HepG2 (cell line): Measurements from ENCODE around the gene WWTR1. TPM values are rescaled to one million over a fixed set of nuclear protein-coding genes. Genes with fewer than 3 reads are reported as not detected.

Experiments used
- CEBPB ChIP-seq: IDR thresholded peaks from 2 replicates; pipeline ENCODE4 v1.6.1; 2011; ENCODE audit warnings: low read depth, low read length, improper control_type of control experiment, borderline replicate concordance
- FOSL2 ChIP-seq: sonication (generic); formaldehyde crosslinking; IDR thresholded peaks from 2 replicates; pipeline ENCODE4 v1.4.0; 2020; ENCODE audit warnings: missing genetic modification reagents
- FOXC1 ChIP-seq: sonication (generic); formaldehyde crosslinking; IDR thresholded peaks from 2 replicates; pipeline ENCODE4 v1.8.0; 2022; ENCODE audit warnings: mild to moderate bottlenecking, missing genetic modification reagents, borderline replicate concordance
- FOXP4 ChIP-seq: sonication (generic); formaldehyde crosslinking; IDR thresholded peaks from 2 replicates; pipeline ENCODE4 v1.4.0; 2020; ENCODE audit warnings: missing genetic modification reagents
- HNF4G ChIP-seq, 2 experiments: sonication (generic) in 1 of 2; formaldehyde crosslinking in 1 of 2; IDR thresholded peaks; 2 replicates each; pipeline versions ENCODE4 v1.4.0 to v1.6.1; 2011 to 2020; ENCODE audit warnings: borderline replicate concordance in 2 of 2, low read depth in 2 of 2, mild to moderate bottlenecking in 2 of 2, low read length in 1 of 2, missing genetic modification reagents in 1 of 2, moderate library complexity in 1 of 2
- NCOA5 ChIP-seq: sonication (generic); formaldehyde crosslinking; IDR thresholded peaks from 2 replicates; pipeline ENCODE4 v1.4.0; 2020; ENCODE audit warnings: missing genetic modification reagents
- PRPF4 ChIP-seq: fragments of 200-400 bp; formaldehyde crosslinking; IDR thresholded peaks from 2 replicates; pipeline ENCODE4 v1.6.1; 2016; ENCODE audit warnings: low read length, low read depth; ENCODE audit not compliant: poor library complexity, severe bottlenecking
- RNF219 ChIP-seq: sonication (generic); formaldehyde crosslinking; IDR thresholded peaks from 2 replicates; pipeline ENCODE4 v1.5.0; 2020; ENCODE audit warnings: mild to moderate bottlenecking, missing genetic modification reagents
- TSC22D2 ChIP-seq: sonication (generic); formaldehyde crosslinking; IDR thresholded peaks from 2 replicates; pipeline ENCODE4 v1.5.1; 2020; ENCODE audit warnings: missing genetic modification reagents, mild to moderate bottlenecking, borderline replicate concordance
- YEATS4 ChIP-seq: sonication (generic); formaldehyde crosslinking; IDR thresholded peaks from 2 replicates; pipeline ENCODE4 v1.4.0; 2020; ENCODE audit warnings: missing genetic modification reagents, borderline replicate concordance
- ZBTB10 ChIP-seq: sonication (generic); formaldehyde crosslinking; IDR thresholded peaks from 2 replicates; pipeline ENCODE4 v1.4.0; 2020; ENCODE audit warnings: missing genetic modification reagents, borderline replicate concordance
- ZFY ChIP-seq: sonication (generic); formaldehyde crosslinking; IDR thresholded peaks from 2 replicates; pipeline ENCODE4 v1.4.0; 2020; ENCODE audit warnings: missing genetic modification reagents
- ZNF101 ChIP-seq: sonication (generic); formaldehyde crosslinking; IDR thresholded peaks from 2 replicates; pipeline ENCODE4 v1.4.0; 2020; ENCODE audit warnings: mild to moderate bottlenecking, low read depth, missing genetic modification reagents, borderline replicate concordance
- ZNF18 ChIP-seq: sonication (generic); formaldehyde crosslinking; IDR thresholded peaks from 2 replicates; pipeline ENCODE4 v1.8.0; 2022; ENCODE audit warnings: mild to moderate bottlenecking, missing genetic modification reagents; ENCODE audit not compliant: insufficient replicate concordance
- ZNF331 ChIP-seq: sonication (generic); formaldehyde crosslinking; IDR thresholded peaks from 2 replicates; pipeline ENCODE4 v1.4.0; 2020; ENCODE audit warnings: missing genetic modification reagents
- ZNF350 ChIP-seq: sonication (generic); formaldehyde crosslinking; IDR thresholded peaks from 2 replicates; pipeline ENCODE4 v1.4.0; 2020; ENCODE audit warnings: mild to moderate bottlenecking, low read depth, missing genetic modification reagents, borderline replicate concordance
- ZNF446 ChIP-seq: sonication (generic); formaldehyde crosslinking; IDR thresholded peaks from 2 replicates; pipeline ENCODE4 v1.5.0; 2020; ENCODE audit warnings: mild to moderate bottlenecking, missing genetic modification reagents
- ZNF598 ChIP-seq: sonication (generic); formaldehyde crosslinking; IDR thresholded peaks from 2 replicates; pipeline ENCODE4 v1.5.1; 2020; ENCODE audit warnings: mild to moderate bottlenecking, missing genetic modification reagents, borderline replicate concordance
- ZNF678 ChIP-seq: sonication (generic); formaldehyde crosslinking; IDR thresholded peaks from 2 replicates; pipeline ENCODE4 v1.4.0; 2020; ENCODE audit warnings: mild to moderate bottlenecking, missing genetic modification reagents
- ZNF790 ChIP-seq: sonication (generic); formaldehyde crosslinking; IDR thresholded peaks from 2 replicates; pipeline ENCODE4 v1.8.0; 2022; ENCODE audit warnings: missing genetic modification reagents, mild to moderate bottlenecking, borderline replicate concordance
- polyA plus RNA-seq, 8 experiments: library from polyadenylated mRNA; depleted of rRNA in 3 of 8; stranded (reverse) in 7 of 8; unstranded in 1 of 8; fragments of >200 nt; fragmentation: Illumina TruSeq in 4 of 8; extraction: Trizol in 4 of 8; gene quantifications; 2 replicates each; pipeline versions ENCODE4 v1.2.1 to v1.2.3, GENCODE V29; 2011 to 2016; ENCODE audit warnings: low read depth in 4 of 8, missing spikeins in 1 of 8, mixed read lengths in 1 of 8; ENCODE audit not compliant: insufficient read depth in 1 of 8
- total RNA-seq, 5 experiments: library from RNA; depleted of rRNA; stranded (reverse); fragments of >200 nt; fragmentation: Illumina TruSeq; extraction: Trizol; gene quantifications; 2 replicates each; pipeline ENCODE4 v1.2.3, GENCODE V29; 2016; ENCODE audit warnings: low read depth in 1 of 5

The WWTR1 gene
- total and polyA plus RNA-seq, 2 of the 13 experiments (the other 11 are each of a cell fraction or from before 2014, with no cell fraction given): 19.7 to 139 TPM

- TF ChIP-seq ZNF18 (CRISPR knock-in tag) (no peak), HNF4G (IDR thresholded peaks at IDR 0.05; ENCODE audit: borderline replicate concordance, low read depth, low read length) (no peak), HNF4G (CRISPR knock-in tag; IDR thresholded peaks at IDR 0.05; ENCODE audit: borderline replicate concordance, low read depth) (no peak), NCOA5 (CRISPR knock-in tag) (no peak), FOXP4 (CRISPR knock-in tag) (peak; percentile 69), ZNF678 (CRISPR knock-in tag) (no peak), PRPF4 (no peak), ZNF446 (CRISPR knock-in tag) (no peak), YEATS4 (no peak), ZNF790 (CRISPR knock-in tag) (no peak), ZNF350 (CRISPR knock-in tag) (no peak), ZFY (CRISPR knock-in tag) (no peak), FOXC1 (CRISPR knock-in tag) (no peak), CEBPB (no peak), RNF219 (CRISPR knock-in tag) (no peak), TSC22D2 (CRISPR knock-in tag) (no peak), ZBTB10 (CRISPR knock-in tag) (no peak), ZNF598 (CRISPR knock-in tag) (no peak), ZNF101 (CRISPR knock-in tag) (no peak), ZNF331 (CRISPR knock-in tag) (peak; percentile 77), FOSL2 (CRISPR knock-in tag) (0 out of 2 replicates have a peak, but pooled peaks have one; percentile 25)
Measured at GRCh38 chr3:149599236-149599635, 58.6 kb downstream of the WWTR1 start (continued).
